ENCODE measurements around the gene POGZ.

The POGZ gene

GRCh38 chr1:151459331-151460046, at the start of gene POGZ:
Gene POGZ, minus strand, starts transcription at chr1:151459494. Its CDS starts 17,290 bp downstream, at chr1:151442204.
- peak; percentile 86 to 91 for DNase-seq (ENCODE audit: low read depth in 2 of 2, low spot score in 1 of 2)

DNA sequence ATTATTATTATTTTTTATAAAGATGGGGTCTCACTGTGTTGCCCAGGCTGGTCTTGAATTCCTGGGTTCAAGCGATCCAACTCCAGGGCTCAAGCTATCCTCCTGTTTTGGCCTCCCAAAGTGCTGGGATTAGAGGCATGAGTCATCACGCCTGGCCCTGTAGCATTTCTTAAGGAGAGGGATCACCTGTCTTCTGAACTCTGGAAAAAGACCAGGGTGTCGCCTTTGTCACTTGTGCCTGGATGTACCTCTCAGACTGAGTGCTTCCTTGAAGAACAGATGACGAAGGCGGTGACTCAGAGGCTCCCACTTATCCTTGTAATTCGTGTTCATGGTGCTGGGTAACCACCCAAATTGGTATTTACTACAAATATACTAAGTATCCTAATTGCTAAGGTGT, 49.5 kb upstream of the POGZ start:
- DNase-seq (ENCODE audit: low read depth in 2 of 2, low spot score in 1 of 2): no peak

DNA sequence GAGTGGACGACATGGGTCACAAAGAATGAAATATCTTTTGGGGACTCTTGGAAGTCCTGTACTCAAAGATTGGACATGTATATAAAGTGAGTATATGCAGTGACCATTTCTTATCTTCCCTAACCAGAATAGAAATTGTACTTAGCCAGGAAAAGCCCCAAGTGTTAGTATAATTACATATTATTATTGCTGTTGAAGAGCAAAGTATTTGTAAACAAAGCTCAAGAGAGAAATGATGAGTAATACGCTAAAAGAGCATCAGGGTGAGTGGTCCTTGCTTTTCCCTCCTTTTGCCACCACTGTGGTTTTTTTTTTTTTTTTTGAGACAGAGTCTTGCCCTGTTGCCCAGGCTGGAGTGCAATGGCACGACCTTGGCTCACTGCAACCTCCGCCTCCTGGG, 45.5 kb upstream of the POGZ start:
- no peak for DNase-seq (ENCODE audit: low read depth in 2 of 2, low spot score in 1 of 2)

DNA sequence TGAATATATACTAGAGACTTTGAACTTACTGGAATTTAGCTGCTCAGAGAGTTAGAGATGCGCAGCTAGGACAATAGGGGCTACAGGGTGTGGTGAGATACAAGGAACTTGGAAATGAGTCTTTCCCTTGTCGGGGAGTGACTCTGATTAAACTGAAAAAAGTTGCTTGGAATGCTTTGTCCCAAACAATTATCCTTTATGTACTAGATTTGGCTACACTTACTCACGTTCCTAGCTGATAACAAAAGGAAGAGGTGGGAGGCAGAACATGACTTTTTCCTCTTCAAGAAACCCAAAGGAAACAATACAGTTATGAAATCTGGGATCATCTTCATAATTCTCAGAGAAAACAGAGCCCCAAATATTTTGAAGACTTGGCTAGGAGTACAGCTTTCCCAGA, 45.0 kb upstream of the POGZ start:
- no peak for DNase-seq (ENCODE audit: low read depth in 2 of 2, low spot score in 1 of 2)

DNA sequence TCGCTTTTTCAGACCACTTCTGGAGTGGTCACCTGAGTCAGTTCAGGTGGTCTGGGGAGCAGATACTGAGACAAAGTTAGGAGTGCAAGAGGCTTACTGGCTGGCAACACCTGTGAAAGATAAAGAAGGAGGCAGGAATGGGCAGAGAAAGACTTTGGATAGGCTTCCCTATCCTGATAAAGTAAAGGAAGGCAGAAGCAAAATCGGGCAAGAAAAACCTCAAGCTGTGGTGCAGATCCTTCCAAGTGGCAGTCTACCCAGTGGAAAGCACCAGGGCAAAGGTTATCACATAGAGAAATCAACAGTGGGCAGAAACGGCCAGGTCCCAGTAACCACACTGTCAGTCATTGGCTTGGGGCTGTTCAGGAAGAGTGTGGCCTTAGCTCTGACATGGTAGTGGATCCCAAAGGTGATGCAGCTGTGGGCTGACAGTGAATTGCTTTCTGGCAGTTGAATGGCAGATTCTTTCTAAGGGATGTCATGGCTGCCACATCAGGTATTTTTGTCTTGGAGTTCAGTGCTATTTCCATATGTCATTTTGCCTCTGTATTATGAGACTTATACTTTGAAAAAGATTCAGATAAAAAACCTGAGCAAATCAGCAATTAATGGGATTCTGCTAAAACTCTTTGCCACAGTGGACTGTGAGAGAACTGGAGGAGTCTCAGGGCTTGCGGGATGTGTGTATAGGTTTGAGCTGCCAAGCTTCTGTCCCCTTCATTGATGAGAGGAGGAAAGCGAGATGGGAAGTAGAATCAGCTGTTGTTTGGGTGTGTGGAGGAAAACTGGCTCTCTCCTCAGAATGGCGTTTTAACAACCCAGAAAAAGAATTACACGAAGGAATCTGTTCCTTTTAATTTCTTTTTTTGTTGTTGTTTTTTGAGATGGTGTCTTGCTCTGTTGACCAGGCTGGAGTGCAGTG, 43.8 kb upstream of the POGZ start:
- no peak for DNase-seq (ENCODE audit: low read depth in 2 of 2, low spot score in 1 of 2)

- no peak for DNase-seq (ENCODE audit: low read depth in 2 of 2, low spot score in 1 of 2)
These were observed 42.9 kb upstream of the POGZ start for GRCh38 chr1:151502035-151502700.

- no peak for DNase-seq (ENCODE audit: low read depth in 2 of 2, low spot score in 1 of 2)
These were observed 42.2 kb upstream of the POGZ start for GRCh38 chr1:151501474-151501873.

DNA sequence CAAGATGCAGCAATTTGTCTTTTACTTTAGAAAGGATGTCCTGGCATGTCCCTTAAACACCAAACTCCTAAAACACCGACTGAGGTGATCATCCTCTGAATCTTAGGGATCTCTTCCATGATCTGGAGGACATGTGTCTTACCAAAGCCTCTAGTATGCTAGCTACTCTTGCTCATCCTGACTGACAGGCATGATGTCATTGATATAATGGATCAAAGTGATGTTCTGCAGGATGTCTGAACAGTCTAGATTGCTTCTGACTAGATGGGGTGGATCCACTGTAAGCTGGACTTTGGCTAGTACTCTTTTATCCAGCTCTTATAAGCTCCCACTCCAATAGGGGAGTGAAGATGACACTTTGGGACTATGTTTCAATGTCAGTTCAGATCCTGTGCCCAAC, 40.6 kb upstream of the POGZ start:
- no peak for DNase-seq (ENCODE audit: low read depth in 2 of 2, low spot score in 1 of 2)

- DNase-seq (ENCODE audit: low read depth in 2 of 2, low spot score in 1 of 2): no peak
These were observed 40.1 kb upstream of the POGZ start for GRCh38 chr1:151499365-151499764.

DNA sequence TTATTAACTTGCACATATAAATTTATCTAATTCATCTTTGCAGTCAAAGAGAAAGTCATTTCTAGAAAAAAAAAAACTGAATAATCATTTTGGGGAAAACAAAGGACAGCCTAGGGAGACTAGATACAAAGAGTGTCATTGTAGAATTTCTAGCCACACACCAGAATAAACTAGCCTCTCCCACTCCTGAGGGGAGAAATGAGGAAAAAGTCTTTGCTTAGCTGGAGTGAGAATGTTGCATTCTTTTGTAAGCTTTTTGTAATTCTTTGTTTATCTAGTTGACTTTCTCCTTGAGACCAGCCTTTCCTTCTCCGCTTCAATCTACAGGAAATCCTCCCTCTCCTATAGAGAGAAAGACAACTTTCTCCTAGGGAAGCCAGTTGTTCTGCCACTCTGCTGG, 36.0 kb upstream of the POGZ start:
- DNase-seq (ENCODE audit: low read depth in 2 of 2, low spot score in 1 of 2): no peak

DNA sequence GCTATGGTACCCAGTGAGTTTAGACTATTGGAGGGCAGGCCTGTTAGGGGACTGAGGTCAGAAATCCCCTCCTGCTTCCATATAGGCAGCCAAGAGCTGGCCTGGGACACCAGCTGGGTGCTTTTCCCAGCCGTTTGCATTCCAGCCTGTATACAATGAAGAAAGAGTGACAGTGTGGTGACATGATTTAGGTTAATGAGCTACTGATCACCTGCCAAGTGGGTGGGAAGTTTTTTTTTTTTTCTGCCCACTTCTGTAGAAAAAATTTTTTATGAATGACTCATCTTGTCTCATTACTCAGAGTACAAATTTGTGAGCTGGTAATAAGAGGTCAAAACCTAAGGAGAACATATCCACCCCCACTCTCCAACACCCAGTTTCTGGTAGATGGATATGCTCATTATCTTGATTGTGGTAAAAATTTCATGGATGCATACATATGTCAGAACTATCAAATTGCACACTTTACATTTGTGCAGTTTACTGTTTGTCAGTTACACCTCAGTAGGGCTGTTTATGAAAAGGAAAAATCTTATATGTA, 35.5 kb upstream of the POGZ start:
- no peak for DNase-seq (ENCODE audit: low read depth in 2 of 2, low spot score in 1 of 2)

DNA sequence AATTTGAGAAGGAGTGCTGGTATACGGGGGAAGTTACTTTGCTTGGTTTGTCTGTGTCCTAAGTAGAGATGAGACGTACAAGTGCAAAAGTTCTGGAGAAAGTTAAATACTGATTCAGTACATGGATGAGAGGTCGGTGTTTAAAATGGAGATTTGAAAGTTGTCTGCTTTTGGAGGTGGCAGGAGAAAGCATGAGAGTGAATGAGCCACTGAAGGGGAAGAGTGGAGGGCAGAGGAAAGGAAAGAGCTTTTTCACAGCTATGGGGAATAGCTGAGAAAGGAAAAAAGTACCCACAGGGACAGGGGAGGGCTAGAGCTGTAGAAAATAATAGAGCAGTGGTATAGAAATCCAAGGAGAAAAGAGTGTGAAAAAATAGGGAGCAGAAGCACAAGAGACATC, 33.7 kb upstream of the POGZ start:
- DNase-seq (ENCODE audit: low read depth in 2 of 2, low spot score in 1 of 2): no peak

GRCh38 chr1:151492120-151492519, 32.8 kb upstream of the POGZ start:
- DNase-seq (ENCODE audit: low read depth in 2 of 2, low spot score in 1 of 2): no peak

DNA sequence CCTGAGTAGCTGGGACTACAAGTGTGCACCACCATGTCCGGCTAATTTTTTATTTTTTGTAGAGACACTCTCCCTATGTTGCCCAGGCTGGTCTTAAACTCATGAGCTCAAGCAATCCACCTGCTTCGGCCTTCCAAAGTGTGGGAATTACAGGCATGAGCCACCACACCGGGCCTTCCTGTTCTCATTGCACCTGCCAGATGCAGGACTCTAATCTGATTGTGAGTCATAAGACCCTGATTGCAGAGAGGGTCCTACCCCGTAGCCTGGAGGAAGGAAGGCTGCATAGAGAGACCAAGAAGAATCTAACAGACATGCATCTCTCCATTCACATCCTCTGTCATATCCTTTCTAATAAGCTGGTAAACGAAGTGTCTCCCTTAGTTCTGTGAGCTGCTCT, 32.3 kb upstream of the POGZ start:
- DNase-seq (ENCODE audit: low read depth in 2 of 2, low spot score in 1 of 2): no peak

DNA sequence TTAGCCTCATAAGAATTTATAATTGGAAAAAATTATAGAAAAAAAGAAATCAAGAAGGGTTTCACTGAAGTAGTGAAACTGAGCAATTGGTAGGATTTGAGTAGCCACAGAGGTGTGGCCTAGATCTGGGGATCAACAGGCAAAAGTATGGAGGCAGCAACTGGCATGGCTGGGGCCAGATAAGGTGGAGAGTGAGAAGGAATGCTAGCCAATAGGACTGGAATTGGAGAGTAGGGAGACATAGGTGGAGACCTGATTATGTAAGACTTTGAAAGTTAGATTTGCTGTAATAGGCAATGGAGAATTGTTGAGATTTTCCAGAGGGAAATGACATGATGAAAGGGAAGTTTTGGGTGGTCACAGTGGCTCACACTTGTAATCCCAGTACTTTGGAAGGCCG, 27.3 kb upstream of the POGZ start:
- DNase-seq (ENCODE audit: low read depth in 2 of 2, low spot score in 1 of 2): no peak

DNA sequence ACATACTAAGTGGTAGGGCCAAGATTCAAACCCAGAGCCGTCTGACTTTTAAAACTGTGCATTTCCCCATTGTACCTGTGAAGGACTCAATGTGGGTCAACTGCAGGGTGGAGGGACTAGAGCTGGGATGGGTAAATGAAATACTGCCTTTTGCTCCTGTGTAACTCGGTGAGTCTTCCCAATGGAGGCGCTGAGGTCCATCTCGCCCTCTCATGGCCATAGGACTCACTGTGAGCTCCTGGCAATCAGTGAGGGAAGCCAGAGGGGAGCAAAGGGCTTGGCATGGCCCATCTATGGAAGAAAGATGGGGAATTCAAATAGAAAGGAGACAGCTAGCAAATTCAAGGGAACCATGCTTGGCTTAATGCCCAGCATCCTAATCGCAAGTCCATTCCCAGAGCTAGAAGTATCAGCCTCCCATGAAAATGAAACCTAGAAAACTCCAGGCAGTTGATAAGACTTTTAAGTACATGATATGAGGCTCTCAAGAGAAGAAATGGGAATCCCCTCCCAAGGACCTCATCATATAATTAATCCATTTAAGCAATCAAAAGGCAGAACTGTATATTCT, 26.5 kb upstream of the POGZ start:
- DNase-seq (ENCODE audit: low read depth in 2 of 2, low spot score in 1 of 2): no peak

DNA sequence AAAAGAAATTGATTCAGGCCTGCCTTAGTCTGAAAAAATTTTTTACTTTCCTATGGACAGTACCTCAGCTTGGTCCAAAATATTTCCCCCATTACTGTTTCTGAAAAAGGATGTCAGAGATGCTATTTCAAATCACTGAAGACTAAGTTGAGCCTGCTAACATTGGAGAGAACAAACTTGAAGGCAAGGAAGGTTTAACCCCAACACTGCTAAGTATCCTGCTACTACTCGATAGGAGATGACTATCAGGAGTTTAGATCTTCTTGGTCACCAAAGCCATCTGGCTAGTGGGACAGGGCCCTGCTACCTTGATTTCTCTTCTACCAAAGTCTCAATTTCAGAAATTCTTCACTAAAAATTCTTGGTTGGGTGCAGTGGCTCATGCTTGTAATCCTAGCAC, 22.7 kb upstream of the POGZ start:
- no peak for DNase-seq (ENCODE audit: low read depth in 2 of 2, low spot score in 1 of 2)

DNA sequence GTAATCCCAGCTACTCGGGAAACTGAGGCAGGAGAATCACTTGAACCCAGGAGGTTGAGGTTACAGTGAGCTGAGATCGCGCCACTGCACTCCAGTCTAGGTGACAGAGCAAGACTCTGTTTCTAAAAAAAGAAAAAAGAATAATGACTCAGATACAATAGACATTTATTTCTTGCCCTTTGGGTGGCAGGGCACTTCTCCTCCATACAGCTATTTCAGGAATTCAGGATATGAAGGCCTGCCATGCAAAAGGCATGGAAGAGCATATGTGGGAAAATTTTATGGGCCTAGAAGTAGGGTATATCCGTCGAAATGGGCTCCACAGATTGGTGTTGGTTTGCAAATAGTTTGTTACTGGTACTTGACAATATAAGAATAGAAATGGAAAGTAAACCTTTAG, 20.2 kb upstream of the POGZ start:
- DNase-seq (ENCODE audit: low read depth in 2 of 2, low spot score in 1 of 2): no peak

GRCh38 chr1:151478923-151479322, 19.6 kb upstream of the POGZ start:
- no peak for DNase-seq (ENCODE audit: low read depth in 2 of 2, low spot score in 1 of 2)

GRCh38 chr1:151478140-151478812, 19.0 kb upstream of the POGZ start:
- no peak for DNase-seq (ENCODE audit: low read depth in 2 of 2, low spot score in 1 of 2)

DNA sequence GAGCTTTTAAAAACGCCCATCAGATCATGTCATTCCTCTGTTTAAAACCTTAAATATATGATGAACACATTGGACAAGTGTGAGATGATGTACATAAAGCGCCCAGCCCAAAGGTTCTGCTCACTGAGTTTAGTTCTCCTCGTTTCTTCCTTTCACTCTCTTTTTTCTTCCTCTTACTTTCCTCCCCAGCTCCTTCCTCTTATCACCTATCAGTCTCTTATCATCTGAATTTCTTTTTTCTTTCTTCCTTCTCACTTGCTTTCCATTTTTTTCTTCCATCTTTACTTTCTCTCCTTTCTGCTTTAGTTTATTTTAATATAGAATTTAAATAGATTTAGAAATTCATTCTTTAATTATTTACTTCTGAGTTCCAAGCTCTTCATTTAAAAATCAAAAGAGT, 17.8 kb upstream of the POGZ start:
- DNase-seq (ENCODE audit: low read depth in 2 of 2, low spot score in 1 of 2): no peak
